Skin of body (tissue), 2 donors: Measurements from ENCODE around the gene NOD1. TPM values are rescaled to one million over a fixed set of nuclear protein-coding genes. Genes with fewer than 3 reads are reported as not detected.
"Not testable (repeated sequence)": the region's sequence is repeated elsewhere in the genome, so short reads cannot be mapped to it uniquely, and the experiment has no call there.

Experiments
- DNase-seq: peaks from one replicate; lab custom pipeline; 2025; lab: John Stamatoyannopoulos, UW
- total RNA-seq: library from RNA; depleted of rRNA; stranded (reverse); fragments of >200 nt; gene quantifications from one replicate; pipeline ENCODE4 v1.2.3, GENCODE V29; 2014

Gene NOD1, protein sequence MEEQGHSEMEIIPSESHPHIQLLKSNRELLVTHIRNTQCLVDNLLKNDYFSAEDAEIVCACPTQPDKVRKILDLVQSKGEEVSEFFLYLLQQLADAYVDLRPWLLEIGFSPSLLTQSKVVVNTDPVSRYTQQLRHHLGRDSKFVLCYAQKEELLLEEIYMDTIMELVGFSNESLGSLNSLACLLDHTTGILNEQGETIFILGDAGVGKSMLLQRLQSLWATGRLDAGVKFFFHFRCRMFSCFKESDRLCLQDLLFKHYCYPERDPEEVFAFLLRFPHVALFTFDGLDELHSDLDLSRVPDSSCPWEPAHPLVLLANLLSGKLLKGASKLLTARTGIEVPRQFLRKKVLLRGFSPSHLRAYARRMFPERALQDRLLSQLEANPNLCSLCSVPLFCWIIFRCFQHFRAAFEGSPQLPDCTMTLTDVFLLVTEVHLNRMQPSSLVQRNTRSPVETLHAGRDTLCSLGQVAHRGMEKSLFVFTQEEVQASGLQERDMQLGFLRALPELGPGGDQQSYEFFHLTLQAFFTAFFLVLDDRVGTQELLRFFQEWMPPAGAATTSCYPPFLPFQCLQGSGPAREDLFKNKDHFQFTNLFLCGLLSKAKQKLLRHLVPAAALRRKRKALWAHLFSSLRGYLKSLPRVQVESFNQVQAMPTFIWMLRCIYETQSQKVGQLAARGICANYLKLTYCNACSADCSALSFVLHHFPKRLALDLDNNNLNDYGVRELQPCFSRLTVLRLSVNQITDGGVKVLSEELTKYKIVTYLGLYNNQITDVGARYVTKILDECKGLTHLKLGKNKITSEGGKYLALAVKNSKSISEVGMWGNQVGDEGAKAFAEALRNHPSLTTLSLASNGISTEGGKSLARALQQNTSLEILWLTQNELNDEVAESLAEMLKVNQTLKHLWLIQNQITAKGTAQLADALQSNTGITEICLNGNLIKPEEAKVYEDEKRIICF
- 12.8 TPM for total RNA-seq

DNA sequence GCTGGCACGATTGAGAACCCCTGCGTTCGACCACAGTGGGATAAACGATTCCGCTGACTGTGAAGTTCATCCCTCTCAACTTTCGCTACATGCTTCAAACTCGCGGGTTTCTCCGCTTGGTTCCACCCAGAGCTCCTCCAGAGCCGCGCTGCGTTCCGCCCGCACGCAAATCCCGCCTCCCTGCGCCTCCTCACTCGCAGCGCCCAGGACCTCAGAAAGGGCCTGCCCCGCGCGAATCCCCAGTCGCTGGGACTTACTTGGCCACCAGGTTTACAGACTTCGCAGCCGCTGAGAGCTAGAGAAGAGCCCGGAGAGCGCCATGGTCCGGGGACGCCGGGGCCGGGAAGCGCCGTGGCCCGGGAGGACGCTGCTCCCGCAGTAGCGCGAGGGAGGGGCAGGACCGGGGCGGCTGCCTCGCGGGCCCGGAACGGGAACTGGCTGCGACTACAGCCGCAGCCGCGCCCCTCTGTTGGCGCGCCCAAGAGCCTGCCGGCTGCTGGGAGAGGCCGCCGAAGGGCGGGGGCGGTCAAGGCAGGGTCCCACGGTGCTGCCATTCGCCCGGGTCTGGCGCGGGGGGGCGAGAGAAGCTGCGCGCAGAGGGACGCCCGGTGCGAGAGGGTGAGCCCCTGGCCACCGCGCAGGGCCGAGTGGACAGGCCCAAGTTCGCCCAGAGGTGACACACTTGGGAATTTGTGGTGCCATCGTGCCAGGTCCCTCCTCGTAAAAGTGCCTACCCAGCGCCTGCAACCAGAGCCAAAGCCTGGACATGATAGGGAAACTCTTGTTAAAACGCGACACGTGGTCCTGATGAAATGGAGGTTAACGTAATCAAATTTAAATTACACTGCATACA is at the start of gene NOD1:
NOD1 (minus strand) TSS at position 436 of the 853 bp plus-strand sequence. CDS start 21,863 bp downstream, outside the sequence.
- peak; percentile 87 for DNase-seq

DNA sequence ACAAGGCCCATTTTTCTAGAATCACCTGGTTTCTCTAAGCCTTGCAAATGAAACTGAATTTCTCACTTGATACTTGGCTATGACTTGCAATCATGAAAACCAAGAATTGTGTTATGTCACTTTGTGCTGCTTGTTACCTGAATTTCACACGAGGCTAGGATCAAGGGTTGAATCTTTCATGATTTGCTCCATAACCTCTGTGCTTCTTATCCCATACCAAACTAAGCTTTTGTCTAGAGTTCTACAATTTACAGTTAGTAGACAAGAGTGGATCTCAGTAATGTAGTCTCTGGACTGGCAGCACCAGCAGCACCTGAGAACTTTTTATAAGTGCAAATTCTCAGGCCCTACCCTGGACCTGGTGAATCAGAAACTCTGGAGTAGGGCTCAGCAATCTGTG is 48.7 kb upstream of the NOD1 start:
- DNase-seq, result not testable (repeated sequence)

DNA sequence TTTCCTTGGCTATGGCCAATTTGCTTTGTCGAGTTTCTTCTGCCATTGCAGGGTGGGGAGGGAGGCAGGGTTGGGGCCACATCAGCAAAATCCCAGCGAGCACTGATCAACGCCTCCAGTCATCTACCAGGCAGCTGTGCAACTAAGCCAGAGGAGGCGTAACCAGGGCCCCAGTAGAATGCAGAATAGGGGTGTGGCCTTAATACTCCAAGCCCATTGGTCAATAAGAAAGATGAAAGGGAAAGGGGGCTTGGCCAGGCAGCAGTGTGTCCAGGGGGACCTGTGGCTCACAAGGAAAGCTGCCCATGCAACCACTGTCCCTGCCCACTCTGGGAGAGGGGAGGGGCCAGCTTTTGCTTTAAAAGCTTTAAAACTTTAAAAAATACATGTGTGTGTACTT is 47.6 kb upstream of the NOD1 start:
- DNase-seq, result no peak

DNA sequence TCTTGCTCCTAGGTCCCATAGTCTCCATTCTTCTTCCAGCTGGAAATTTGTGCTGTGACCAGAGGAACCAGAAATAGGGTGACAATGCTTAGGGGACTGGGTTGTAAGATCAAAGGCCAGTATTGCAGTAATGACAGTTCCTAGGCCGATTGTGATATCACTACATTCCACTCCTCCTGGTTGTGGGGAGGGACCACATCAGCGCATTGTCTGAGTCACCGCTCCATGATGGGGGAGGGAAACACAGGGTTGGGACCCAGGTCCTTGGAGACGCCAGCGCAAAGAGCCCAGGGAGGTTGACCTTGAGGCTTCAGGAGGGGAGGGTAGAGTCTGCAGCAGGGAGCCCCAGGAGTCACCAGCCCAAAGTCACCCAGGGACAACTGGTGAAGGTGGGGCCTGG is 46.8 kb upstream of the NOD1 start:
- no peak for DNase-seq

DNA sequence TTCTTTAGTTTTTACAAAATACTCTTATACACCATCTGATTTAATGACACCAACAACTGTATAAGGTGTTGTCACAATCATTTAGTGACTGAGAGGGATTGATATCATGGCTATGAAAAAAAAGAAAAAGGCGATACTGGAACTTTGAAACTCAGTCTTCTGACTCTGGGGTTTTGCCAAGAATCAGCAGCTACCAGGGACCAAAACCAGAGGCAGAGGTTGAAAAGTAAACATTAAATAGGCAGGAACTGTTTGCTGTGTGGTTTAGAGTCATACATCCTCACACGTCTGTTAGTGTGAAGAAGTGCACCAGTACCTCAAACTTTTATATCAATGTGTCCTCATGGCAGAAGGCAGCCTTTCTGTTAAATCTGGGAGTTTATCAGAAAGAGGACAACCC is 46.0 kb upstream of the NOD1 start:
- no peak for DNase-seq

DNA sequence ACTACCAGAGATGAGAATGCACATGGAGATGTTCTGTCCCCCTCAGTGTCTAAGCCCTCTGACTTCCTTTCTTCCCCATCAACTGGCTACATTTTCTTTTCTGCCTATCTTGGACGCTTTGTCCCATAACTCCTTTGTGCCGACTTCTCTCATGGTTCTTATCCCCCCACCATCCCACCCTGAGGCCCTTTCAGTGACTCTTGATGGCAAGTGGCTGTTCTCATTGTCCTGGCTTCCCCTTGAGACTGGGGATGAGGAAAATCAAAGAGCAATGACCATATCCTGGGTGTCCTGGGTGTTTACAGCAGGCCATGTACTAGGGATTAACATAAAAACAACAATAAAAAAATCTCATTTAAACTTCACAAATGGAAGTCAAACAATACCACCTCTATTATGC is 44.9 kb upstream of the NOD1 start:
- no peak for DNase-seq

DNA sequence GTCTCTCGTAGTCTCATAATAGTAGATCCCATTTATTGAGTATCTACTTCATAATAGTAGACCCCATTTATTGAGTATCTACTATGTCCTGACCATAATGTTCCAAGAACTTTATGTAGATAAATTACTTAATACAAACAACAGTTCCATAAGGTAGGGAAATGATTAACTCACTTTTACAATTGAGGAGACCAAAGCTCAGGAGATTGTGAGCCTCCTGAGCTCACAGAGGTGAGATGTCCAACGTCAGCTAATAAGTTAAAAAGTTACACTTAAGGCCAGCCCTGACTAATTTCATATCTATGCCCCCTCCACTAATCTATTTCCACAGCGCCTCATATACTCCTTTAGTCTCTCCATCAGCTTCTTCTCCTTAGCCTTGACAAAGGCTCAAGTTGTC is 43.6 kb upstream of the NOD1 start:
- DNase-seq, result no peak

DNA sequence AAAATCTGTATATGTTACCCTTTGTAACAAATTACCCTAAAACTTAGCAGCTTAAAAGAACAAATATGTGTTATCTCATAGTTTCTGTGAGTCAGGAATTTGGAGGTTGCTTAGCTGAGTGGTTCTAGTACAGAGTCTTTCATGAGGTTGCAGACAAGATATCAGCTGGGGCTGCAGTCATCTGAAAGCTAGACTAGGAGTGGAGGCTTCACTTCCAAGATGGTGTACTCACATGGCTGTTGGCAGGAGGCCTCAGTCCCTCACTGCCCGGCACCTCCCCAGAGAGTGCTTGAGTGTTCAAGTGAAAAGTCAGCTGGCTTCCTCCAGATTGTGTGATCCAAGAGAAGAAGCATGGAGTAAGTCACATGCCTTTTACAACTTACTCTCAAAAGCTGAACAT is 42.9 kb upstream of the NOD1 start:
- no peak for DNase-seq

DNA sequence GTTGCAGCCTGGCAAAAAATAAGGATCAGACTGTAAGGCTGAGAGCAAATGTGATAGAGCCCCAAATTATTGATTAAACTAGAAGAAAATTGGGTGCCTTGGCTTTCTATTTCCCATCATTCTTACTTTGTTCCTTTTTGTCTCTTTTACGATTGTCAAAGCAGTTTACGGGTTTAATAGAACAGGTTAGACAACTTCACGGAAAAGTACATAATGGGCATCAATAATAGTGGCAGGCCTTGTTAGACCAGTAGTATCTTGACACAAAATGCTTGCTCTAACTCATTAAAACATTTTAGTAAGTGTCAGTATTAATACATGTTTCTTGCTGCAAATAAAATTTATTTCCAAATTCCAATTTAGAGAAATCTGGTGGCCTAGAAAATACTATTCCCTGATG is 40.5 kb upstream of the NOD1 start:
- DNase-seq, result no peak

DNA sequence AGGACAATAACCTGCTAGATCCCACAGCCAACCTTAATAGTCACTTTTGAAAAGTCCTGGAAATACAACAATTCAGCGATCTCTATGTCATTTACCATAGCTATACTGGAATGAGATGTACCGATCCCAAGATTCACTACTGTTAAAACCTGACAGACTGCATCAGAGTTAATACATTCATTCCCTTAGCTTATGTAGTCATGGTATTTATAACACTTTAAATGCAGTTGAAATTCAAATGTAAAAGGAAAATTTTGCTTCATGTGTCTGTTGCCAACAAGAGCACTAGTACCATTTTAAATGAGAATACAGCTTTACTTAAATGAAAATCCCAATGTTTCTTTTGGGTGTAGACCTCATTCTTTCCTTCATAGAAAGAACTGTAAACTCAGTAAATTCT is 37.2 kb upstream of the NOD1 start:
- no peak for DNase-seq

DNA sequence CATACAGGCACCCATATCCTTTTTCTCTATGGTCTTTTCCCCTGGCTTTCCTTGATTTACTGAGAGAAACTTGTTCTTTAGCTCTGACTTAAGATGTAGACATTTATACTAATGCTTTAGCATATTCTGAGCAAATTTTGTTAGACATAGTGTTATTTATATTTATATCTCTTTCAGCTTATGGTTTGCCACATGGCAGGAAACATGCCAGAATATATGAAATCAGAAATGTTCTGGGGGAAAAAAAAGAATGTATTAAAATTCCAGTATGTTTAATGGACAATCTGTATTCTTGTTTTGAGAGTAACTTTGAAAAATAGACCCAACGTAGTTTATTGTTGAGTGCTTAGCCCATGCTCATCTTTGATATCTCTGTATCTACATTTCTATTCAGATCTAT is 36.2 kb upstream of the NOD1 start:
- no peak for DNase-seq

DNA sequence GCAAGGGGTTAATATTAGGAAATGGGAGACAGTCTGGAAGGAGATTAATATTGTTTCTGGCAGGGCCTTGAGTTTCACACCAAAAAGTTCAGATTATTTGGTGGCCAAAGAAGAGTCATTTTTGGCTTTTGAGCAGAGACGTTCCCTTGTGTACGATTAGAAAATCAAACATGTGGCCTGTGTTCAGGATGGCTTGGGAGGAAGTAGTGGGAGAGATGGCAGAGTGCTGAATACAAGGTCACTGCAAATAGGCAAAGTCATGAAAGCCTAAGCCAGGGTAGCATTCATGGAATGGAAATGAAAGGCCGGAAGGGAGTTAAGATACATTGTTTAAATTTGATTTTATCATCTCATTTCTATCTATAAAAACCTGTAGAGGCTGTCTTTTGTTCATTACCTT is 35.6 kb upstream of the NOD1 start:
- DNase-seq, result no peak

DNA sequence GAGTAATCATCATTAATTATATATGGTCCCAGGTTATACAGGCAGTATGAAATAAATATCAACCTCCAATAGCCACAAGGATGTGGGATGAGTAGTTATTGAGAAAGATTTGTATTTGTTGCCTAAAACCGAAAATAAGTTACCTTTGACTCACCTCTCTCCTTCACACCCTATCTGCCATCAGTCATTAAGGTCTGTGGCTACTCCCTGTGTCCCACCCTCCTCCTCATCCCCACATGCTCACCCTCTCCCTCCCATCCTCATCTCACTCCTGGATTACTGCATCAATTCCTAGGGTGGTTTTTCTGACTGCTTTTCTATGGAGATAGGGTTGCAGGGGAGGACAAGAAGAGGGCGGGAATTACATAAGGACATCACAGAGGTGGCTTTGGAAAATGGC is 35.2 kb upstream of the NOD1 start:
- DNase-seq, result no peak

DNA sequence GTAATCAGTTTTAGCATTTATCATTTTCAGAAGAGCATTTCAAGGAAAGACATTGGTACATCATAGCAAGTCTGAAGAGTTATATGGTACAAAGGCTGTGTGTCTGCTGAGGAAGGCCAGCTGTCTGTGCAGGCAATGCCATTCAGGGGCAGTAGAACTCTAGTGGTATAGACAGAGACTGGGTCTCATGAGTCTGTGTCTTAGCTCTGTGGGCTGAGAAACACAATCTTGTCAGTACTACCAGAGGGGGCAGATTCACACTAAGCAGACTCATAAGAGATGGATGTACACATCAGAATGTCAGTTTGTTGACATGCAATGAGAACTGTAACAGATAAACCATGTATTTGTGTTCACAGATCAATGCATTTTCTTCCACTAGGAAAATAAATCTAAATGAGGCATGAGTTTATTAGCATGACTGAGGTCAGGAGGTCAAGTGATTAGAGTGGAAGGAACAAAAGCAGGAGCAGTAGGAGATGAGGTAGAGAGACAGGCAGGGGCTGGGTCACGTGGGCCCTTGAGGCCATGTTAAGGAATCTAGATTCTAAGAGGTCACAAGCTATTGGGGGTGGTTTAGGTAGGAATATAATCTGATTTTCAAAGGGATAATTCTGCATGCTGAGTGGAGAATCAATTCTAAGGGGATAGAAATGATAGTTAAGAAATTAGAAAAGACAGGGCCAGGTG is 33.5 kb upstream of the NOD1 start:
- no peak for DNase-seq

DNA sequence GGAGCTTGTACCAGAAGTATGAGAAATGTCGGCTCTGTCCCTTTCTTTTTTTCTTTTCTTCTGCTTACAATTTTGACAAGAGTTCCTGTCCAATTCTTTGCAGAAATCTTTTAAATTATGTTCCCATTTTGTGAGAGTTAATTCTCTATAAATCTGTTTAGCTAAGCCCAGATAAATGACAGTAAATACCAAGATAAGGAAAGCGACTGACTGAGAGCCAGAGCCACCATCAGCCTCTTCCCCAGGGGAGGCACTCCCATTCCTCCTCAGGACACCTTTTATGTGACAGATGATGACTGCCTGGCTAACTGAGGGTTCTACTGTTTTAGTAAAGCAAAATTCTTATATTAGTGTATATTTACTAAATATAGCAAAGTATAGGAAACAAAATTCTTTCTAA is 32.9 kb upstream of the NOD1 start:
- no peak for DNase-seq

DNA sequence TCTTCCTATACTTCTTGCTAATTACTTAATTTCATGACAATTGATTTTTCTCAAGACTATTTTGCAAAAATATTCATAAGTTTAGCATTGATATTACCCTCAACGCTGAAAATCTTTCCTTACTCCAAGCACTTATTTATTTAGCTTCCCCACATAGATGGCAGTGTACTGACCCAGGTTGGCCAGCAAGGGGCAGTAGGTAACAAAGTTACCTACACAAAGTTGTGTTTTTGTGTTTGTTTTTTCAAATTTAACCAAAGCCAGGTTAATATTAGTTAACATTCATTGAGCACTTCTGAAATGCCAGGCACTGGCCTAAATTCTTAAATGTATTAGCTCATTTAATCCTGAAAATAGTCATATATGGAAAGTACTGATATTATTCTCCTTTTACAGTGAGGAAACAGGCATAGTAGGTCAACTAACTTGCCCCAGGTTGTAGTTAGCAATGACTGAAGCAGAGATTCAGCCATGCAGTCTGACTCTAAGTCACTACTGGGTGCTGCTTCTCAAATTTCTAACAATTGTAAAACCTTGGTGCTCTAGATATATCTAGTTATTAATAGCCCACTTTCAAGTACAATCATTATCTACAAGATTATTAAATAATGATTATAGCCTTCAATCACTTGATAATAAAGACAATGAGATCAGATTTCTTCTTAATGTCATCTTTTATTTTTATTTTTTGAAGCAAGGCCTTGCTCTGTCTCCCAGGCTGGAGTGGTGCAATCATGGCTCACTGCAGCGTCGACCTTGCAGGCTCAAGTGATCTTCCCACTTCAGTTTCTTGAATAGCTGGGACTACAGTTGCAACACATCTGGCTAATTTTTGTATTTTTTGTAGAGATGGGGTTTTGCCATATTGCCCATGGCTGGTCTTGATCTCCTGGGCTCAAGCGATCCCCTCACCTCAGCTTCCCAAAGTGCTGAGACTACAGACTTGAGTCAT is 31.8 kb upstream of the NOD1 start:
- no peak for DNase-seq

DNA sequence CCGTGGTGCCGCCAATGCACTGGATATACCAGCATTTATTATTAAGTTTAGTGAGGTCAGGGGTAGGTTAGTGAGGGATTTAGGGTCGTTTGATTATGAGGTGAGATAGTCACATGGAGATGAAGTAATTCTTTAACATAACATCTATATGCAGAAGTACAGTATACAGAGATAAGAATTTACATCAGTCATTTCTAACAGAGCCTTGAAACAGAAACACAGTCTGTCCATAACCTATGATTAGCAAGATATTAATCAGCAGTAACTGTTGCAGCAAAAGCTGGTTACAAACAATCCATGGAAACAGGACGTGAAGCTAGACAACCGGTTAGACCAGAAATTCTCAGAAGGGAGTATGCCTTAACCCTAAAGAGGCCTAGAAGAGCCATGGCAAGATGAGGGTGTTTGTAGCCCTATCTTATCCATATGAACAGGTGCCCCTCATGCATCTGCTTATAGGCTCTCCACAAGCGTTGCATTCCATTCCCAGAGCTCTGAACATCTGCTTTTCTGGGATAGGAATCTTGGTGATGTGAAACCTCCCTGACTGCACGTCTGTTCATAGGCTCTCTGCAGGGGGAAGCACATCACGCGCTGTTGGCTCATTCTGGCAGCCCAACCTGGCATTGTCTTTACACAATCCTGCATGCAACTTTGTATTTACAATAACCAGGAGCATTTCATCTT is 30.7 kb upstream of the NOD1 start:
- DNase-seq, result not testable (repeated sequence)

DNA sequence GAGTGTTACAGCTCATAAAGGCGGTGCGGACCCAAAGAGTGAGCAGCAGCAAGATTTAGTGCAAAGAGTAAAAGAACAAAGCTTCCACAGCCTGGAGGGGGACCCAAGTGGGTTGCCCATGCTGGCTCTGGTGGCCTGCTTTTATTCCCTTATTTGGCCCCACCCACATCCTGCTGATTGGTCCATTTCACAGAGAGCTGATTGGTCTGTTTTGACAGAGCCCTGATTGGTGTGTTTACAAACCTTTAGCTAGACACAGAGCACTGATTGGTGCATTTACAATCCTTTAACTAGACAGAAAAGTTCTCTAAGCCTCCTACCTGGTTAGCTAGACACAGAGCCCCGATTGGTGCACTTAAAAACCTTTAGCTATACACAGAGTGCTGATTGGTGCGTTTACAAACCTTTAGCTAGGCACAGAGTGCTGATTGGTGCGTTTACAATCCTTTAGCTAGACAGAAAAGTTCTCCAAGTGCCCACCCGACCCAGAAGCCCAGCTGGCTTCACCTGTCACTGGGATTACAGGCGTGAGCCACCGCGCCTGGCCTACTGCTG is 28.8 kb upstream of the NOD1 start:
- DNase-seq, result not testable (repeated sequence)

DNA sequence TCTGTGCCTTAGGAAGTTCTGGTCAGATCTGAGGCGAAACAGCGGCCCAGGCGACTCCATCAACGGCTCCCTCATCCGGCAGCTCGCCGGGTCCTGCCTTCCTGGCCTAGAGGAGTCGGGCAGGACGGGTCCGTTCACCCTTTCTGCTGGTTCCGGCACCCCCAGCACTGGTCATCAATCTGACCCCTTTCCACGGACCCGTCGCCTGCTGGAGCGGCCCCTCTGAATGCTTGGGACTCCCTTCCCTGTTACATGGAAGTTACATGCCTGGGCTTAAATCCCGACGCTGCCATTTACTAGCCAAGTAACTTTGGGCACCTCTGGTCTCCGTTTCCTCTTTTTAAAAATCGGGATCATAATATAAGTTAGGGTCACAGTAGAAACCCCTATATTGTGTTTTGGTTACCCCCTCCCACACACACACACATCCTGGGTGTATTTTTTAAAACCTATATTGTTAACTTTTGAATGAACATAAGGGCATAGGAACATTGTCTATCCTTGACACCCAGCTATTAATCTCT is 26.7 kb upstream of the NOD1 start:
- DNase-seq, result no peak
